ENCODE results near the gene CTDP1. TPM values are rescaled to one million over a fixed set of nuclear protein-coding genes. Genes with fewer than 3 reads are reported as not detected.

CTDP1 gene
- total RNA-seq, 1 experiment from 2014 or later = 20.3 TPM

DNA sequence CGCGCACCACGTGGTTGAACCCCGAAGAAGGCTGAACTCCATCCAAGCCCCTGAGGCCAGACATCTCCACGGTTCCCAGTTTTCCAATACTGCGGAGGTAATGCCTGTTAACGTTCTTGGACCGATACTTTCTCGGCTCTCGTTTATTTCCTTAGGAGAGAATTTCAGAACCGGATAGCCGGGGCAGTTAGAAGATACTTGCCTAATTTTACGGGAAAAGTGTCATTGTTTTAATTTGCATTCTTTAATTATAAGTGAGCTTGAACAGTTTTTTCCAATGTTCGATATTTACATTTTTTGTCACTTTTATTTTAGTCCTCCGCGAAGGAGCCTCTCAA, 107.9 kb downstream of the CTDP1 start:
- Mint-ChIP-seq H3K4me3 (ENCODE audit: unreplicated experiment) (no peak overlapping the region), H3K9me3 (ENCODE audit: unreplicated experiment) (no peaks in the 10 kb centered on the region), H3K27ac (ENCODE audit: low read depth, unreplicated experiment) (no peak overlapping the region), H3K4me1 (ENCODE audit: insufficient read depth, unreplicated experiment) (peaks cover 24% of the 10 kb centered on the region), H3K36me3 (ENCODE audit: insufficient read depth, unreplicated experiment) (no peaks in the 10 kb centered on the region), H3K27me3 (ENCODE audit: insufficient read depth, unreplicated experiment) (no peaks in the 10 kb centered on the region)
- ChIA-PET CTCF (no interaction called here), POLR2A (no interaction called here)
- intact Hi-C loops (cut with micrococcal nuclease) = no loop called here
- BruUV-seq (replicated peaks) = no TSS peak
- TF ChIP-seq, protein P1, sequence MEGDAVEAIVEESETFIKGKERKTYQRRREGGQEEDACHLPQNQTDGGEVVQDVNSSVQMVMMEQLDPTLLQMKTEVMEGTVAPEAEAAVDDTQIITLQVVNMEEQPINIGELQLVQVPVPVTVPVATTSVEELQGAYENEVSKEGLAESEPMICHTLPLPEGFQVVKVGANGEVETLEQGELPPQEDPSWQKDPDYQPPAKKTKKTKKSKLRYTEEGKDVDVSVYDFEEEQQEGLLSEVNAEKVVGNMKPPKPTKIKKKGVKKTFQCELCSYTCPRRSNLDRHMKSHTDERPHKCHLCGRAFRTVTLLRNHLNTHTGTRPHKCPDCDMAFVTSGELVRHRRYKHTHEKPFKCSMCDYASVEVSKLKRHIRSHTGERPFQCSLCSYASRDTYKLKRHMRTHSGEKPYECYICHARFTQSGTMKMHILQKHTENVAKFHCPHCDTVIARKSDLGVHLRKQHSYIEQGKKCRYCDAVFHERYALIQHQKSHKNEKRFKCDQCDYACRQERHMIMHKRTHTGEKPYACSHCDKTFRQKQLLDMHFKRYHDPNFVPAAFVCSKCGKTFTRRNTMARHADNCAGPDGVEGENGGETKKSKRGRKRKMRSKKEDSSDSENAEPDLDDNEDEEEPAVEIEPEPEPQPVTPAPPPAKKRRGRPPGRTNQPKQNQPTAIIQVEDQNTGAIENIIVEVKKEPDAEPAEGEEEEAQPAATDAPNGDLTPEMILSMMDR (IDR thresholded peaks at IDR 0.05; ENCODE audit: unreplicated experiment) = no peak
- DNase-seq (ENCODE audit: unreplicated experiment) = no peak

DNA sequence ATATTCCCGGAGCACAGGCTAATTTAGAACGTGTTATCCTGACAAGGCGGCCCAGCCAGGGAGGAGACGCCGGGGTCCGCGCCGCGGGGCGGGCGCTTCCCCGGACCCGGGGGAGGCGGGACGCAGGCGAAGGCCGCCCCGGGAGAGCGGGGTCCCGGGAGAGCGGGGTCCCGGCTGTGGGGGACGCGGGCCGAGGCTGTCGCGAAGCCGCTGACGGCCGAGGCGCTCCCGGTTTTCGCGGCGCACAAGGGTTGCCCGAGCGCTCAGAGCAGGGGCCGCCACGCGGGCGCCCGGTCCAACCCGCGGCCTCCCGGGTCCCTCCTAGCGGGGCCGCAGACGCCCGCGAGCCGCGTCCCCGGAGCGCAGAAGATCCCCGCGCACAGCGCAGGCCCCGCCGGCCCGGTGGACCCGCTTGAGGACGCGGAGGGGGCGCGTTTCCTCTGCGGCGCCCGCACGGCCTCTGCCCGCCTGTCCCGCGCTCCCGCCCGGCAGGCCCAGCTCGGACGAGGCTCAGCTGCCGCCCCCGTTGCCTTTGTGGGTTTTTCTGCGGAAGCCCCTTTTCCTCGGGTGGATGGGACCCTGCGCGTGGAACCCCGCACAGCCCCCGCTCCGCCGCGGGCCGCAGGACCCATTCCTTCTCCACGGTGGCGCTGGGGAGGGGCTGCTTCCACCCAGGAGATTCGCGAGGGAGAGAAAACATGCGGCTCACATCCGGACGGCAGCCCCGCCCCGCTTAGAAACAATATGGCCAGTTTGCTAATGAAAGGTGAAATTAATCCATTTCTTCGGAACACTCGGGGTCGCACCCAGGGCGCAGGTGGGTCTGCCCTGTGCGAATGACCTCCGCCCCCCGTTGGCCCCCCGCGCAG, 108.5 kb downstream of the CTDP1 start:
- intact Hi-C loops (cut with micrococcal nuclease) = no loop called here
- POLR2A ChIA-PET = no interaction called here
- Mint-ChIP-seq H3K27me3 (ENCODE audit: insufficient read depth, unreplicated experiment) (no peaks in the 10 kb centered on the region), H3K9me3 (ENCODE audit: unreplicated experiment) (no peaks in the 10 kb centered on the region), H3K36me3 (ENCODE audit: insufficient read depth, unreplicated experiment) (no peaks in the 10 kb centered on the region), H3K4me1 (ENCODE audit: insufficient read depth, unreplicated experiment) (peaks cover 24% of the 10 kb centered on the region), H3K27ac (ENCODE audit: low read depth, unreplicated experiment) (no peak overlapping the region), H3K4me3 (ENCODE audit: unreplicated experiment) (no peak overlapping the region)
- no TSS peak for BruUV-seq (replicated peaks)
- TF ChIP-seq, protein P1 (IDR thresholded peaks at IDR 0.05; ENCODE audit: unreplicated experiment) = no peak
- CTCF ChIA-PET = no interaction called here
- DNase-seq (ENCODE audit: unreplicated experiment) = no peak

DNA sequence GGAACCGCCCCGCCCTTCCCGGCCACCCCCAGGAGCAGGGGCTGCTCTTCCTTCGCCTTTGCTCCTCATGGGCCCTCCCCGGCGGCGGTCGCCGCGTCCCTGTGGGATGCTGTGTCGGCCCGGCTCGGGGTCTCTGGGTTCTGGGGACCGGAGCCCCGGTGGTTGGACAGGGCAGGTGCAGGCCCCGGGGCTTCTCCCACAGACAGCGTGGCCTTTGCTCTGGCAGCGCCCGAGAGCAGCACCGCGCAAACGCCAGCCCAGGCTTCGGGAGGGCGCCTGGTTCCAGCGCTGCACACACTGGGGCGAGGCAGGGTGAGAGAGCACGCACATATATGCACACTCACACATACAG, 109.1 kb downstream of the CTDP1 start:
- TF ChIP-seq, protein P1 (IDR thresholded peaks at IDR 0.05; ENCODE audit: unreplicated experiment) = no peak
- H3K27me3 Mint-ChIP-seq (ENCODE audit: insufficient read depth, unreplicated experiment) = no peaks in the 10 kb centered on the region
- intact Hi-C loops (cut with micrococcal nuclease) = no loop called here
- BruUV-seq (replicated peaks) = no TSS peak
- ChIA-PET CTCF (no interaction called here), POLR2A (no interaction called here)
- no peak overlapping the region for H3K27ac Mint-ChIP-seq (ENCODE audit: low read depth, unreplicated experiment)
- H3K4me3 Mint-ChIP-seq (ENCODE audit: unreplicated experiment) = no peak overlapping the region
- H3K4me1 Mint-ChIP-seq (ENCODE audit: insufficient read depth, unreplicated experiment) = peaks cover 24% of the 10 kb centered on the region
- no peaks in the 10 kb centered on the region for H3K9me3 Mint-ChIP-seq (ENCODE audit: unreplicated experiment)
- DNase-seq (ENCODE audit: unreplicated experiment) = no peak
- no peaks in the 10 kb centered on the region for H3K36me3 Mint-ChIP-seq (ENCODE audit: insufficient read depth, unreplicated experiment)

DNA sequence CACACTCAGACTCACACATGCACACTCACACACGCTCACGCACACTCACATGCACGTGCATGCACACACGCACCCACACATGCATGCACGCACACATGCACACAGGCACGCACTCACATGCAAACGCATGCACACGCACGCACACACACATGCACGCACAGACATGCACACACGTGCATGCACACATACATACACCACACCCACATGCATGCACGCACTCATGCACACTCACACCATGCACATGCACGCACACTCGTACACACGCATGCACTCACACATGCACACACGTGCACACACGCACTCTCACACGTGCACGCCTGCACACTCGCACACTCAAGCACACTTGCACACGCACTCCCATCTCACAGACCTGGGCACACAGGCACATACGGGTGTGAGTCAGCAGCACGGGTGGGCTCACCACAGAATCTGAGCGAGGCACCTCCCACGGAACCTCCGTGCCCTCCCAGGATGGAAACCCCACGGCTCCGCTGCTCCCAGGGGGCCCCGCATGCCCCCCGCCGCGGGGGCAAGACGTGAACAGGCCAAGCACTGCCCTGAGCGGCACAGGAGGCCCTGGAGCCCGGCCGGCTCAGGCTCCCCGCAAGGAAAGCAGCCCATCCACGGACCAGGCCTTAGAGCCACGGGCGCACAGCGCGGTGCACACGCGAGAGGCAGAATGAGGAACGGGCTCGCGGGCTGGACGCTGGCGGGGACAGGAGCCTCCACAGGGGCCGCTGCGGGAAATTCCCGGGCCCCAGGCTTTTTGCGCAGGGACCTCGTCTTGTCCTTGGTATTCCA, 109.7 kb downstream of the CTDP1 start:
- no peak overlapping the region for H3K4me3 Mint-ChIP-seq (ENCODE audit: unreplicated experiment)
- no peaks in the 10 kb centered on the region for H3K36me3 Mint-ChIP-seq (ENCODE audit: insufficient read depth, unreplicated experiment)
- intact Hi-C loops (cut with micrococcal nuclease) = no loop called here
- ChIA-PET POLR2A (no interaction called here), CTCF (no interaction called here)
- H3K4me1 Mint-ChIP-seq (ENCODE audit: insufficient read depth, unreplicated experiment) = peaks cover 24% of the 10 kb centered on the region
- no peaks in the 10 kb centered on the region for H3K27me3 Mint-ChIP-seq (ENCODE audit: insufficient read depth, unreplicated experiment)
- BruUV-seq (replicated peaks) = no TSS peak
- H3K27ac Mint-ChIP-seq (ENCODE audit: low read depth, unreplicated experiment) = no peak overlapping the region
- TF ChIP-seq, protein P1 (IDR thresholded peaks at IDR 0.05; ENCODE audit: unreplicated experiment) = no peak
- no peak for DNase-seq (ENCODE audit: unreplicated experiment)
- H3K9me3 Mint-ChIP-seq (ENCODE audit: unreplicated experiment) = peaks cover 2% of the 10 kb centered on the region
